Measurements from ENCODE around the gene ARL5A.
"Not testable (repeated sequence)": the region's sequence is repeated elsewhere in the genome, so short reads cannot be mapped to it uniquely, and the experiment has no call there.

The ARL5A gene

GRCh38 chr2:151828143-151828889 is at the start of gene ARL5A:
TSS of gene ARL5A (minus strand) at chr2:151828421. CDS start at chr2:151828176, 245 bp downstream.
- no peak for FAIRE-seq

GRCh38 chr2:151875631-151876030 is 47.4 kb upstream of the ARL5A start:
- FAIRE-seq: not testable (repeated sequence)

GRCh38 chr2:151872463-151872862 is 44.2 kb upstream of the ARL5A start:
- FAIRE-seq: no peak

- FAIRE-seq: no peak
These were observed 41.1 kb upstream of the ARL5A start for GRCh38 chr2:151869291-151869690.

- no peak for FAIRE-seq
These were observed 34.5 kb upstream of the ARL5A start for GRCh38 chr2:151862700-151863099.

- no peak for FAIRE-seq
These were observed 33.0 kb upstream of the ARL5A start for GRCh38 chr2:151861174-151861573.

GRCh38 chr2:151860613-151861146 is 32.5 kb upstream of the ARL5A start:
- FAIRE-seq: no peak

- no peak for FAIRE-seq
These were observed 32.0 kb upstream of the ARL5A start for GRCh38 chr2:151860210-151860609.

GRCh38 chr2:151857650-151858049 is 29.4 kb upstream of the ARL5A start:
- no peak for FAIRE-seq

- no peak for FAIRE-seq
These were observed 26.9 kb upstream of the ARL5A start for GRCh38 chr2:151855111-151855510.

- FAIRE-seq: no peak
These were observed 25.0 kb upstream of the ARL5A start for GRCh38 chr2:151853070-151853758.

GRCh38 chr2:151852260-151853069 is 24.2 kb upstream of the ARL5A start:
- no peak for FAIRE-seq

GRCh38 chr2:151851761-151852160 is 23.5 kb upstream of the ARL5A start:
- FAIRE-seq: no peak

GRCh38 chr2:151849413-151850010 is 21.3 kb upstream of the ARL5A start:
- no peak for FAIRE-seq

GRCh38 chr2:151845884-151846283 is 17.7 kb upstream of the ARL5A start:
- FAIRE-seq: no peak

- FAIRE-seq: no peak
These were observed 17.3 kb upstream of the ARL5A start for GRCh38 chr2:151845481-151845880.

GRCh38 chr2:151844211-151844896 is 16.1 kb upstream of the ARL5A start:
- no peak for FAIRE-seq

GRCh38 chr2:151843691-151844061 is 15.5 kb upstream of the ARL5A start:
- FAIRE-seq: no peak

- no peak for FAIRE-seq
These were observed 14.8 kb upstream of the ARL5A start for GRCh38 chr2:151842830-151843690.

- no peak for FAIRE-seq
These were observed 12.8 kb upstream of the ARL5A start for GRCh38 chr2:151841047-151841424.
